Neural cell (in vitro differentiated cells): Measurements from ENCODE around the gene MAVS. TPM values are rescaled to one million over a fixed set of nuclear protein-coding genes. Genes with fewer than 3 reads are reported as not detected.

Experiments
- H2AFZ ChIP-seq: fragments of 200-600, 300-800 bp; sonication (generic), shearing (Covaris generic); 2 replicates; pipeline ENCODE4 v1.6.0; 2014; ENCODE audit warnings: low read depth, mild to moderate bottlenecking, antibody characterized with exemption, low read length, moderate library complexity
- H3F3A ChIP-seq: fragments of 200-600 bp; shearing (Covaris generic); 2 replicates; pipeline ENCODE4 v1.6.1; 2016; ENCODE audit warnings: mild to moderate bottlenecking, moderate library complexity, mixed read lengths, antibody characterized with exemption, low read length; ENCODE audit not compliant: insufficient read depth, poor library complexity, severe bottlenecking
- H3K27ac ChIP-seq: fragments of 200-600, 300-800 bp; sonication (generic), shearing (Covaris generic); 2 replicates; pipeline ENCODE4 v1.5.1; 2014; ENCODE audit warnings: mild to moderate bottlenecking, low read length, moderate library complexity
- H3K27me3 ChIP-seq: fragments of 300-800, 200-600 bp; sonication (generic), shearing (Covaris generic); 2 replicates; pipeline ENCODE4 v1.6.0; 2014; ENCODE audit warnings: mild to moderate bottlenecking, low read depth, low read length, moderate library complexity; ENCODE audit not compliant: insufficient read depth
- H3K36me3 ChIP-seq: fragments of 300-800, 200-600 bp; sonication (generic), shearing (Covaris generic); 2 replicates; pipeline ENCODE4 v1.5.1; 2014; ENCODE audit warnings: mild to moderate bottlenecking, antibody characterized with exemption, low read length, moderate library complexity; ENCODE audit not compliant: insufficient read depth
- H3K4me2 ChIP-seq: fragments of 300-800, 200-600 bp; sonication (generic), shearing (Covaris generic); 2 replicates; pipeline ENCODE4 v1.6.0; 2014; ENCODE audit warnings: mild to moderate bottlenecking, low read length
- H3K4me3 ChIP-seq: fragments of 300-800, 200-600 bp; sonication (generic), shearing (Covaris generic); 2 replicates; pipeline ENCODE4 v1.5.1; 2014; ENCODE audit warnings: mild to moderate bottlenecking, low read length, moderate library complexity
- H3K79me2 ChIP-seq: fragments of 200-600 bp; shearing (Covaris generic); replicated peaks from 2 replicates; pipeline ENCODE4 v1.6.0; 2014; ENCODE audit warnings: mild to moderate bottlenecking, low read length, moderate library complexity; ENCODE audit not compliant: insufficient read depth
- H3K9ac ChIP-seq: fragments of 300-800, 200-600 bp; sonication (generic), shearing (Covaris generic); 2 replicates; pipeline ENCODE4 v1.6.1; 2016; ENCODE audit warnings: mild to moderate bottlenecking, low read length, mixed read lengths
- H3K9me2 ChIP-seq: fragments of 200-600 bp; shearing (Covaris generic); 2 replicates; pipeline ENCODE4 v1.6.1; 2016; ENCODE audit warnings: mild to moderate bottlenecking, low read length, mixed read lengths; ENCODE audit not compliant: insufficient read depth
- H3K9me3 ChIP-seq: fragments of 200-600, 300-800 bp; sonication (generic), shearing (Covaris generic); 2 replicates; pipeline ENCODE4 v1.6.1; 2016; ENCODE audit warnings: mild to moderate bottlenecking, mixed run types, low read length, moderate library complexity, mixed read lengths
- H4K20me1 ChIP-seq: fragments of 200-600 bp; shearing (Covaris generic); 2 replicates; pipeline ENCODE4 v1.6.1; 2016; ENCODE audit warnings: mild to moderate bottlenecking, mixed run types; ENCODE audit not compliant: insufficient read depth
- EP300 ChIP-seq: fragments of 450-650 bp; conservative IDR thresholded peaks from 2 replicates; pipeline ENCODE4 v1.6.1; 2014; ENCODE audit warnings: antibody characterized with exemption, mild to moderate bottlenecking, moderate library complexity; ENCODE audit not compliant: poor library complexity, severe bottlenecking
- EZH2 ChIP-seq: fragments of 200-600, 300-800 bp; shearing (Covaris generic), sonication (generic); IDR thresholded peaks from 2 replicates; pipeline ENCODE4 v1.6.1; 2014; ENCODE audit warnings: antibody characterized with exemption, low read length, borderline replicate concordance, mild to moderate bottlenecking; ENCODE audit not compliant: insufficient read depth, poor library complexity, severe bottlenecking
- MXI1 ChIP-seq: fragments of 450-650 bp; conservative IDR thresholded peaks from 2 replicates; pipeline ENCODE4 v1.6.1; 2014; ENCODE audit warnings: antibody characterized with exemption, mild to moderate bottlenecking; ENCODE audit not compliant: poor library complexity, severe bottlenecking
- POLR2AphosphoS5 ChIP-seq: IDR thresholded peaks from 2 replicates; pipeline ENCODE4 v1.6.1; 2012
- RAD21 ChIP-seq: fragments of 450-650 bp; conservative IDR thresholded peaks from 2 replicates; pipeline ENCODE4 v1.6.1; 2014; ENCODE audit warnings: antibody characterized with exemption, mild to moderate bottlenecking, moderate library complexity
- SMC3 ChIP-seq: fragments of 450-650 bp; conservative IDR thresholded peaks from 2 replicates; pipeline ENCODE4 v1.6.1; 2014; ENCODE audit warnings: antibody characterized with exemption, mild to moderate bottlenecking, moderate library complexity; ENCODE audit not compliant: poor library complexity
- TAF1 ChIP-seq: IDR thresholded peaks from 2 replicates; pipeline ENCODE4 v1.6.1; 2012; ENCODE audit warnings: low read depth
- polyA plus RNA-seq: library from polyadenylated mRNA; depleted of rRNA; stranded (reverse); fragments of >200 nt; gene quantifications from 2 replicates; pipeline ENCODE4 v1.2.3, GENCODE V29; 2014
- TF ChIP-seq, protein P1 (sequence below): IDR thresholded peaks from 2 replicates; pipeline ENCODE4 v1.6.1; 2012; ENCODE audit warnings: borderline replicate concordance
- TF ChIP-seq, protein P2 (sequence below): fragments of 450-650 bp; IDR thresholded peaks from 2 replicates; pipeline ENCODE4 v1.5.1; 2014; ENCODE audit warnings: antibody characterized with exemption, mild to moderate bottlenecking, moderate library complexity; ENCODE audit not compliant: poor library complexity, severe bottlenecking

MAVS gene
- polyA plus RNA-seq, 1 donor from 2014 or later = 5.4 TPM

DNA sequence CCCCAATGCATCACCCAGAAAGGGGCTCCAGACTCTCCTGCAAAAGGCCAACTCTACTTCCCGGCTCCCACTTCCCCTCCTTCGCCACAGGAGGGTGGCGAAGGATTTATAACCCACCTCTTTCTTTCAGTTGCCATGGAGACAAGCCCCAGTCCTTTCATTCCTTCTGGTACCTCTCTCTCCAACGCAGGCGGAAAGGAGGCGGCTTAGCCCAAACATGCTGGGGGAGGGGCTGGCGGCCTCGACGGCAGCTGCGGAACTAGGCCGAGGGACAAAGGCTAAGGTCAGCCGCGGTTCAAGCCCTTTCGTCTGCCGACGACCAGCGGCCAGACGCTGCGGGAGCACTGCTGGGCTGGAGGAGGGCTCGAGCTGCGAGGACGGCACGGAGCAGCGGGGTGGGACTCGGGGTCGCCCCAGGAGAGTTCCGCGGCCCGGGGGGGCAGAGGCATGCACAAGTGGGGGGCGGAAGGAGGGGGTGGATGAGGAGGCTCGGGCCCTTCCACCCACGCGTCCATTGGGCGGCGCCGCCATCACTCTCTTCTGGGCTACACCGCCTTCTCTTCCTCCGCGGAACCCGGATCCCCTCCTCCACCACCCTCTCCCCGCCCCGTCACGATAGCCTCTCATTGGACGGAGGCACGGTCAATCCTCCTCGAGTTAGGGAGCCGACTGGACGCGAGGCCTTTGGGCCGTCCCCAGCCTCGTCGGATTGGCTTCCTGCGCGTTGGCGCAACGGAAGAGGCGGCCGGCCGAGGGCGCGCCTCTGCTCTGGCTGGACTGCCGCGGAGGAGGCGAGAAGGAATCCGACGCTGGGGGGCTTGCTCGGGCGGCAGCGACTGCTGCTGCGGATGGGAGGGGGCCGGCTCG lies 42.2 kb downstream of the MAVS start, which contains the start of gene PANK2:
TSS of gene PANK2 (plus strand) at position 766 of the 867 bp plus-strand sequence.
- TF ChIP-seq POLR2AphosphoS5 = peak; percentile 91
- TF ChIP-seq TAF1 = peak; percentile 77
- TF ChIP-seq EZH2 = no peak
- TF ChIP-seq, protein P1, sequence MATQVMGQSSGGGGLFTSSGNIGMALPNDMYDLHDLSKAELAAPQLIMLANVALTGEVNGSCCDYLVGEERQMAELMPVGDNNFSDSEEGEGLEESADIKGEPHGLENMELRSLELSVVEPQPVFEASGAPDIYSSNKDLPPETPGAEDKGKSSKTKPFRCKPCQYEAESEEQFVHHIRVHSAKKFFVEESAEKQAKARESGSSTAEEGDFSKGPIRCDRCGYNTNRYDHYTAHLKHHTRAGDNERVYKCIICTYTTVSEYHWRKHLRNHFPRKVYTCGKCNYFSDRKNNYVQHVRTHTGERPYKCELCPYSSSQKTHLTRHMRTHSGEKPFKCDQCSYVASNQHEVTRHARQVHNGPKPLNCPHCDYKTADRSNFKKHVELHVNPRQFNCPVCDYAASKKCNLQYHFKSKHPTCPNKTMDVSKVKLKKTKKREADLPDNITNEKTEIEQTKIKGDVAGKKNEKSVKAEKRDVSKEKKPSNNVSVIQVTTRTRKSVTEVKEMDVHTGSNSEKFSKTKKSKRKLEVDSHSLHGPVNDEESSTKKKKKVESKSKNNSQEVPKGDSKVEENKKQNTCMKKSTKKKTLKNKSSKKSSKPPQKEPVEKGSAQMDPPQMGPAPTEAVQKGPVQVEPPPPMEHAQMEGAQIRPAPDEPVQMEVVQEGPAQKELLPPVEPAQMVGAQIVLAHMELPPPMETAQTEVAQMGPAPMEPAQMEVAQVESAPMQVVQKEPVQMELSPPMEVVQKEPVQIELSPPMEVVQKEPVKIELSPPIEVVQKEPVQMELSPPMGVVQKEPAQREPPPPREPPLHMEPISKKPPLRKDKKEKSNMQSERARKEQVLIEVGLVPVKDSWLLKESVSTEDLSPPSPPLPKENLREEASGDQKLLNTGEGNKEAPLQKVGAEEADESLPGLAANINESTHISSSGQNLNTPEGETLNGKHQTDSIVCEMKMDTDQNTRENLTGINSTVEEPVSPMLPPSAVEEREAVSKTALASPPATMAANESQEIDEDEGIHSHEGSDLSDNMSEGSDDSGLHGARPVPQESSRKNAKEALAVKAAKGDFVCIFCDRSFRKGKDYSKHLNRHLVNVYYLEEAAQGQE = peak; percentile 85
- TF ChIP-seq EP300 = peak; percentile 71
- TF ChIP-seq SMC3 = peak; percentile 74
- TF ChIP-seq, protein P2, sequence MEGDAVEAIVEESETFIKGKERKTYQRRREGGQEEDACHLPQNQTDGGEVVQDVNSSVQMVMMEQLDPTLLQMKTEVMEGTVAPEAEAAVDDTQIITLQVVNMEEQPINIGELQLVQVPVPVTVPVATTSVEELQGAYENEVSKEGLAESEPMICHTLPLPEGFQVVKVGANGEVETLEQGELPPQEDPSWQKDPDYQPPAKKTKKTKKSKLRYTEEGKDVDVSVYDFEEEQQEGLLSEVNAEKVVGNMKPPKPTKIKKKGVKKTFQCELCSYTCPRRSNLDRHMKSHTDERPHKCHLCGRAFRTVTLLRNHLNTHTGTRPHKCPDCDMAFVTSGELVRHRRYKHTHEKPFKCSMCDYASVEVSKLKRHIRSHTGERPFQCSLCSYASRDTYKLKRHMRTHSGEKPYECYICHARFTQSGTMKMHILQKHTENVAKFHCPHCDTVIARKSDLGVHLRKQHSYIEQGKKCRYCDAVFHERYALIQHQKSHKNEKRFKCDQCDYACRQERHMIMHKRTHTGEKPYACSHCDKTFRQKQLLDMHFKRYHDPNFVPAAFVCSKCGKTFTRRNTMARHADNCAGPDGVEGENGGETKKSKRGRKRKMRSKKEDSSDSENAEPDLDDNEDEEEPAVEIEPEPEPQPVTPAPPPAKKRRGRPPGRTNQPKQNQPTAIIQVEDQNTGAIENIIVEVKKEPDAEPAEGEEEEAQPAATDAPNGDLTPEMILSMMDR = peak; percentile 71
- peak; percentile 75 for TF ChIP-seq RAD21
- TF ChIP-seq MXI1 = peak; percentile 73
- Histone ChIP-seq H3K36me3 (no peaks in the 10 kb centered on the region), H3K4me3 (peak within 1 kb of the TSS; percentile 98), H3K79me2 (peaks cover 64% of the 10 kb centered on the region), H3K9ac (peak within 1 kb of the TSS; percentile 100), H3K4me2 (peak within 1 kb of the TSS; percentile 97), H3K27ac (peak within 1 kb of the TSS; percentile 100), H3F3A (no peaks in the 10 kb centered on the region), H2AFZ (peak within 1 kb of the TSS; percentile 77), H3K9me2 (no peaks in the 10 kb centered on the region), H3K9me3 (no peaks in the 10 kb centered on the region), H3K27me3 (no peaks in the 10 kb centered on the region), H4K20me1 (peaks cover 3% of the 10 kb centered on the region)

DNA sequence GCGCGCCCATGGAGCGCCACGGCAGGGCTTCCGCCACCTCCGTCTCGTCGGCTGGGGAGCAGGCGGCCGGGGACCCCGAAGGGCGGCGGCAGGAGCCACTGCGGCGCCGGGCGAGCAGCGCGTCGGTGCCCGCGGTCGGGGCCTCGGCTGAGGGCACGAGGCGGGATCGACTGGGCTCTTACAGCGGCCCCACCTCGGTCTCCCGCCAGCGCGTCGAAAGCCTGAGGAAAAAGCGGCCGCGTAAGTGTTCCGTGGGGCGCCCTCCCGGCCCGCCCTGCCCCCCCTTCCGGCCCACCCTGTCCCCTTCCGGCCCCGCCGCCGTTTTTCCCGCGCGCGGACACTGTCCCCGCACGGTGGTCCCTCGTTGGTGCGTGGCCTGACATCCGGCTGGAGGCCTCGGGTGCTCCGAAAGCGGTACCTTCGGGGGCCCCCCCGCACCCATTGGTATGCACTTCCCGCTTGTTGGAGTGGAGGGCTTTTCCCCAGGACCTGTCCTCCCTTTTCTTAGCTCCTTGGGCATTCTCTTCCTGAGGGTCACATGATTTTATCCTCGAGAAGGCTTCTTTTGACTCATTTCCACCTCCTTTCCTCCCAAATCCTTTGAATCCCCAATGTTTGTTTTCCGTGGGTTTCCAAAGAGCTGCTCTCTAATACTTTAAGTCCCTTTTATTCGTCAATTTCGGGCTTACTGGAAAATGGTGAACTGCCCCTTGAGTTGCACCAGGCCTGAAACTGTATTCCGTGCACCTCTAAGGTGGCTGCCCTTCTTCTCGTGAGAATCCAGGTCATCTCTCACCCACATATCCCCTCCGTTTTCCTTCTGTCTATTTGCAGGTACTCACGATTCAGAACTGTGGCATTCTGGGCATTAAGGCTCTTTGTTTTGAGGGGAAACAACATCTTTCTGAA lies 43.1 kb downstream of the MAVS start:
- Histone ChIP-seq H3K36me3 (no peaks in the 10 kb centered on the region), H2AFZ (peak overlapping the region; percentile 45), H3K27me3 (no peaks in the 10 kb centered on the region), H3K9me3 (no peaks in the 10 kb centered on the region), H4K20me1 (peaks cover 3% of the 10 kb centered on the region), H3K4me2 (peak overlapping the region; percentile 93), H3K27ac (peak overlapping the region; percentile 100), H3K9me2 (no peaks in the 10 kb centered on the region), H3F3A (no peaks in the 10 kb centered on the region), H3K4me3 (peak overlapping the region; percentile 98), H3K79me2 (peaks cover 69% of the 10 kb centered on the region), H3K9ac (peak overlapping the region; percentile 100)
- peak; percentile 65 for TF ChIP-seq TAF1
- no peak for TF ChIP-seq EP300
- peak; percentile 20 for TF ChIP-seq POLR2AphosphoS5
- TF ChIP-seq, protein P1 = peak; percentile 26
